ENCODE data around the gene PDE4B.

GRCh38 chr1:66022904-66023620, 230.4 kb downstream of the PDE4B start:
- TF ChIP-seq CTCF (IDR thresholded peaks at IDR 0.05 in 2 of 3, conservative IDR thresholded peaks at IDR 0.05 in 1 of 3; ENCODE audit: control insufficient read depth in 2 of 3, extremely low read depth in 1 of 3, insufficient read depth in 1 of 3, low read depth in 3 of 3, low read length in 3 of 3) (no peak), POLR2A (IDR thresholded peaks at IDR 0.05; ENCODE audit: low read depth, low read length) (no peak), HDGF (IDR thresholded peaks at IDR 0.05) (no peak), MTA3 (IDR thresholded peaks at IDR 0.05; ENCODE audit: borderline replicate concordance, low read length) (no peak), CEBPB (IDR thresholded peaks at IDR 0.05; ENCODE audit: borderline replicate concordance in 1 of 2, low read depth in 2 of 2, low read length in 2 of 2) (no peak)

Data from GM12878 (cell line).